Brain microvascular endothelial cell (primary cell): ENCODE measurements around the gene GSK3B.
"Not testable (repeated sequence)": the region's sequence is repeated elsewhere in the genome, so short reads cannot be mapped to it uniquely, and the experiment has no call there.

Experiments
- DNase-seq: peaks from one replicate; pipeline ENCODE4 v3.0.0-alpha.2; 2020
- H3K27ac ChIP-seq: fragments of 250-450 bp; sonication (Bioruptor Pico); 2 replicates; pipeline ENCODE4 v1.5.1; 2020; ENCODE audit warnings: mild to moderate bottlenecking, moderate library complexity
- H3K27me3 ChIP-seq: fragments of 250-450 bp; sonication (Bioruptor Pico); replicated peaks from 2 replicates; pipeline ENCODE4 v1.5.1; 2020; ENCODE audit warnings: mild to moderate bottlenecking
- H3K36me3 ChIP-seq: fragments of 250-450 bp; sonication (Bioruptor Pico); replicated peaks from 2 replicates; pipeline ENCODE4 v1.5.1; 2020; ENCODE audit warnings: mild to moderate bottlenecking
- H3K4me3 ChIP-seq: 2 replicates; pipeline ENCODE4 v1.5.1; 2011; ENCODE audit warnings: low read depth, mild to moderate bottlenecking, control low read depth, low read length, moderate library complexity
- CTCF ChIP-seq: IDR thresholded peaks from 2 replicates; pipeline ENCODE4 v1.5.1; 2011; ENCODE audit warnings: low read depth, mild to moderate bottlenecking, moderate library complexity, low read length, control low read depth, inconsistent platforms; ENCODE audit errors: missing control alignments
- in situ Hi-C: cut with HindIII; loops from 2 replicates; pipeline ENCODE4 v1.10.0; 2017; ENCODE audit warnings: low sequenced_read_pairs, low pct_ligation_motif_present

GSK3B gene

DNA sequence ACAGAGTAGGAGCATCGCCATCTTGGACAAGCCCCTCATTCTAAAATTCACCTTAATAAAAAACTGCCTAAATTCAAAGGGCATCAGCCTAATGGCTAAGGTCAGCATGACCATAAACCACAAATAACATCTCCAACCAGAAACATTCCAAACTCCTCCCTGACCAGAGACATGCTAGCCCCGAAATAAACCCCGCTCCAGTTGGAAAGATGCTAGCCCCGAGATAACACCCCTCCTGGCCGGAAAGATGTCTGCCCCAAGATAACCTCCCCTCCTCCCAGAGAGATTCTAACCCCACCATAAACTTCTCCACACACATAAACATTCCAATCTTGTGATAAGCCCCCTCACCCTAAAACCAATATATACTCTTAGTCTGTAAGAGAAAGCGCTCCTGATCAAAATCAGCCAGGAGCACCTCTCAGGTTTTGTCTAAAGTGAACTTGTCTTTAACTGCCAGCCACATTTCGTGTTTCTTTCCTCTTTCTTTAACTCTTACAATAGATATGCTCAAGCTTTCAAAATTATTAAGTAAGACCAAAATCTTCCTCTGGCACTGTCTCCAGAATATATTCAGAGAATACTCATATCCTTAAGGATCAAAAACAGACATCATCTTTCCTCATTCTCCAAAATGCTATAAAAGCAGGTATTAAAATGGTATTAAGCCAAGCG, 104.1 kb downstream of the GSK3B start:
- DNase-seq, result no peak
- no peak for TF ChIP-seq CTCF

GRCh38 chr3:119986812-119987211, 107.4 kb downstream of the GSK3B start:
- H3K27me3 ChIP-seq, H3K36me3 ChIP-seq, H3K4me3 ChIP-seq, H3K27ac ChIP-seq, DNase-seq, in situ Hi-C loops: not testable (repeated sequence)

More for the DNA sequence above, 104.1 kb downstream of the GSK3B start:
- H3K4me3 ChIP-seq, result no peak overlapping the region
- H3K36me3 ChIP-seq, result no peaks in the 10 kb centered on the region
- H3K27me3 ChIP-seq, result no peaks in the 10 kb centered on the region
- in situ Hi-C loops, result no loop called here
- H3K27ac ChIP-seq, result no peak overlapping the region

DNA sequence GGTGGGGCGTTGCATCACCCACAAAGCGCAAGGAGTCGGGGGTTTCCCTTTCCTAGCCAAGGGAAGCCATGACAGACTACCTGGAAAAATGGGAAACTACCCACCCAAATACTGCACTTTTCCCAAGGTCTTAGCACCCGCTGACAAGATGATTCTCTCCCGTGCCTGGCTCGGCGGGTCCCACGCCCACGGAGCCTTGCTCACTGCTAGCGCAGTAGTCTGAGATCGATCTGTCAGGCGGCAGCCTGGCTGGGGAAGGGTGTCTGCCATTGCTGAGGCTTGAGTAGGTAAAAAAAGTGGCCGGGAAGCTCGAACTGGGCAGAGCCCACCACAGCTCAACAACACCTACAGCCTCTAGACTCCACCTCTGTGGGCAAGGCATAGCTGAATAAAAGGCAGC, 112.9 kb downstream of the GSK3B start:
- DNase-seq, result no peak
- Histone ChIP-seq H3K27ac (no peak overlapping the region), H3K36me3 (no peaks in the 10 kb centered on the region), H3K4me3 (no peak overlapping the region), H3K27me3 (no peaks in the 10 kb centered on the region)
- in situ Hi-C loops, result no loop called here
- no peak for TF ChIP-seq CTCF

- in situ Hi-C loops, result no loop called here
Measured at GRCh38 chr3:119978554-119979208, 115.6 kb downstream of the GSK3B start.

GRCh38 chr3:119977353-119977752, 116.9 kb downstream of the GSK3B start:
- Histone ChIP-seq H3K27ac (no peak overlapping the region), H3K27me3 (no peaks in the 10 kb centered on the region), H3K36me3 (no peaks in the 10 kb centered on the region), H3K4me3 (no peak overlapping the region)
- no peak for DNase-seq
- in situ Hi-C loops, result no loop called here
- no peak for TF ChIP-seq CTCF

More at GRCh38 chr3:119978554-119979208, 115.6 kb downstream of the GSK3B start:
- DNase-seq, result no peak
- Histone ChIP-seq H3K36me3 (no peaks in the 10 kb centered on the region), H3K27me3 (no peaks in the 10 kb centered on the region), H3K27ac (no peak overlapping the region), H3K4me3 (no peak overlapping the region)
- no peak for TF ChIP-seq CTCF

DNA sequence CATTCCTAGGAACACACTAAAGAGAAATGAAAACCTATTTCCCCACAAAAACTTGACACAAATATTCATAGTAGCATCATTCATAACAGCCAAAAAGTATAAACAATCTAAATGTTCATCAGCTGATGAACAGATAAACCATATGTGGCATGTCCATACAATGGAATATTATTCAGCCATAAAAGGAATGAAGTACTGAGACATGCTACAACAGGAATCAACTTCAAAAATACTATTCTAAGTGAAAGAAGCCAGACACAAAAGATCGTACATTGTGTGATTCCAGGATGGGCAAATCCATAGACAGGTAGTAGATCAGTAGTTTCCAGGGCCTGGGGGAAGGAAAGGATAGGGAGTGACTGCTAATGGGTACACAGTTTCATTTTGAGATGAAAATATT, 118.0 kb downstream of the GSK3B start:
- H3K27ac ChIP-seq, result no peak overlapping the region
- H3K27me3 ChIP-seq, result no peaks in the 10 kb centered on the region

More for the DNA sequence above, 118.0 kb downstream of the GSK3B start:
- in situ Hi-C loops, result no loop called here
- Histone ChIP-seq H3K4me3 (no peak overlapping the region), H3K36me3 (no peaks in the 10 kb centered on the region)
- no peak for DNase-seq
- TF ChIP-seq CTCF, result no peak
